SK-N-SH treated with all-trans-retinoic acid at 6 μM for 48 hours (cell line): ENCODE measurements around the gene CLTA.
"Not testable (repeated sequence)": the region's sequence is repeated elsewhere in the genome, so short reads cannot be mapped to it uniquely, and the experiment has no call there.

ENCODE experiments used
- ATAC-seq: fragments of 200-7000 bp; cut with Tn5 transposase; 3 replicates; pipeline ENCODE4 v1.9.1; 2020; ENCODE audit warnings: mild to moderate bottlenecking, moderate library complexity
- ARNTL ChIP-seq: fragments of 450-650 bp; formaldehyde crosslinking; IDR thresholded peaks from 2 replicates; pipeline ENCODE4 v1.5.0; 2020; ENCODE audit warnings: low read depth, mild to moderate bottlenecking, moderate library complexity, borderline replicate concordance
- BACH2 ChIP-seq: fragments of 250-450 bp; sonication (Bioruptor Pico); IDR thresholded peaks from 2 replicates; pipeline ENCODE4 v1.9.0; 2021; ENCODE audit warnings: mild to moderate bottlenecking, borderline replicate concordance
- CSRNP3 ChIP-seq: fragments of 250-450 bp; sonication (Bioruptor Pico); IDR thresholded peaks from 2 replicates; pipeline ENCODE4 v1.5.1; 2021; ENCODE audit warnings: mild to moderate bottlenecking, moderate library complexity
- ESRRG ChIP-seq: fragments of 250-450 bp; sonication (Bioruptor Pico); IDR thresholded peaks from 2 replicates; pipeline ENCODE4 v1.6.1; 2021; ENCODE audit warnings: mild to moderate bottlenecking
- GLIS3 ChIP-seq: fragments of 250-450 bp; sonication (Bioruptor Pico); IDR thresholded peaks from 2 replicates; pipeline ENCODE4 v1.5.0; 2020; ENCODE audit warnings: mild to moderate bottlenecking, moderate library complexity
- OSR1 ChIP-seq: fragments of 250-450 bp; sonication (Bioruptor Pico); IDR thresholded peaks from 2 replicates; pipeline ENCODE4 v1.8.0; 2022; ENCODE audit warnings: moderate library complexity, mild to moderate bottlenecking, inconsistent platforms
- PATZ1 ChIP-seq: fragments of 250-450 bp; sonication (Bioruptor Pico); IDR thresholded peaks from 2 replicates; pipeline ENCODE4 v1.8.0; 2020; ENCODE audit warnings: mild to moderate bottlenecking, moderate library complexity, borderline replicate concordance
- PPARA ChIP-seq: fragments of 250-450 bp; sonication (Bioruptor Pico); IDR thresholded peaks from 2 replicates; pipeline ENCODE4 v1.5.0; 2020; ENCODE audit warnings: mild to moderate bottlenecking, borderline replicate concordance
- RARB ChIP-seq: fragments of 250-450 bp; sonication (Bioruptor Pico); IDR thresholded peaks from 2 replicates; pipeline ENCODE4 v1.8.0; 2021; ENCODE audit warnings: mild to moderate bottlenecking, moderate library complexity
- SNAI2 ChIP-seq: fragments of 250-450 bp; sonication (Bioruptor Pico); IDR thresholded peaks from 2 replicates; pipeline ENCODE4 v1.5.0; 2020; ENCODE audit warnings: mild to moderate bottlenecking, moderate library complexity
- TCF4 ChIP-seq: fragments of 250-450 bp; sonication (Bioruptor Pico); IDR thresholded peaks from 2 replicates; pipeline ENCODE4 v1.8.0; 2021; ENCODE audit warnings: mild to moderate bottlenecking, moderate library complexity, borderline replicate concordance
- TOX ChIP-seq: fragments of 250-450 bp; sonication (Bioruptor Pico); IDR thresholded peaks from 2 replicates; pipeline ENCODE4 v1.8.0; 2021; ENCODE audit warnings: mild to moderate bottlenecking, moderate library complexity, borderline replicate concordance
- TSHZ2 ChIP-seq: fragments of 250-450 bp; sonication (Bioruptor Pico); IDR thresholded peaks from 2 replicates; pipeline ENCODE4 v1.5.0; 2020; ENCODE audit warnings: mild to moderate bottlenecking, moderate library complexity
- ZC3H10 ChIP-seq: fragments of 250-450 bp; sonication (Bioruptor Pico); IDR thresholded peaks from 2 replicates; pipeline ENCODE4 v1.5.1; 2021; ENCODE audit warnings: mild to moderate bottlenecking, moderate library complexity
- ZFP3 ChIP-seq: fragments of 250-450 bp; sonication (Bioruptor Pico); IDR thresholded peaks from 2 replicates; pipeline ENCODE4 v1.5.0; 2020; ENCODE audit warnings: mild to moderate bottlenecking, moderate library complexity
- ZFP30 ChIP-seq: fragments of 450-650 bp; formaldehyde crosslinking; IDR thresholded peaks from 2 replicates; pipeline ENCODE4 v1.5.0; 2022; ENCODE audit warnings: mild to moderate bottlenecking, moderate library complexity
- ZNF565 ChIP-seq: fragments of 450-650 bp; formaldehyde crosslinking; conservative IDR thresholded peaks from 2 replicates; pipeline ENCODE4 v1.5.0; 2020; ENCODE audit warnings: low read depth, mild to moderate bottlenecking, moderate library complexity
- ZNF70 ChIP-seq: fragments of 450-650 bp; formaldehyde crosslinking; IDR thresholded peaks from 2 replicates; pipeline ENCODE4 v1.5.0; 2020; ENCODE audit warnings: mild to moderate bottlenecking, moderate library complexity
- ZNF8 ChIP-seq: fragments of 450-650 bp; formaldehyde crosslinking; IDR thresholded peaks from 2 replicates; pipeline ENCODE4 v1.5.0; 2020; ENCODE audit warnings: mild to moderate bottlenecking, moderate library complexity

The CLTA gene

GRCh38 chr9:36237230-36237629, 46.5 kb downstream of the CLTA start:
- no peak for ATAC-seq
- no peak for TF ChIP-seq TSHZ2 (CRISPR knock-in tag)
- TF ChIP-seq, all 23 proteins: peak for 0

GRCh38 chr9:36239205-36239604, 48.5 kb downstream of the CLTA start:
- not testable (repeated sequence) for ATAC-seq

GRCh38 chr9:36239675-36240074, 49.0 kb downstream of the CLTA start:
- not testable (repeated sequence) for ATAC-seq

GRCh38 chr9:36245906-36246305, 55.2 kb downstream of the CLTA start:
- ATAC-seq = no peak
- TF ChIP-seq ARNTL = no peak
- TF ChIP-seq ZNF8 (CRISPR knock-in tag) = no peak
- TF ChIP-seq GLIS3 (CRISPR knock-in tag) = no peak
- no peak for TF ChIP-seq PPARA (CRISPR knock-in tag)
- no peak for TF ChIP-seq ZNF70 (CRISPR knock-in tag)
- no peak for TF ChIP-seq ZC3H10 (CRISPR knock-in tag)
- TF ChIP-seq OSR1 (CRISPR knock-in tag) = no peak
- no peak for TF ChIP-seq PATZ1 (CRISPR knock-in tag)
- TF ChIP-seq SNAI2 (CRISPR knock-in tag) = no peak
- TF ChIP-seq ZFP3 (CRISPR knock-in tag) = no peak
- no peak for TF ChIP-seq TSHZ2 (CRISPR knock-in tag)
- no peak for TF ChIP-seq TCF4

GRCh38 chr9:36247356-36247755, 56.6 kb downstream of the CLTA start:
- TF ChIP-seq ZFP3 (CRISPR knock-in tag) = no peak
- TF ChIP-seq, all 23 proteins: peak for 0

GRCh38 chr9:36248061-36248460, 57.3 kb downstream of the CLTA start:
- ATAC-seq = peak; percentile 91

More at GRCh38 chr9:36247356-36247755, 56.6 kb downstream of the CLTA start:
- ATAC-seq = no peak

- ATAC-seq = no peak
- TF ChIP-seq PPARA (CRISPR knock-in tag) (no peak), BACH2 (CRISPR knock-in tag) (no peak), CSRNP3 (CRISPR knock-in tag) (no peak), ZNF565 (no peak), TOX (CRISPR knock-in tag) (no peak), ZNF8 (CRISPR knock-in tag) (no peak), ARNTL (no peak), ESRRG (CRISPR knock-in tag) (no peak), ZC3H10 (CRISPR knock-in tag) (no peak), ZFP30 (CRISPR knock-in tag) (no peak), TSHZ2 (CRISPR knock-in tag) (no peak), RARB (CRISPR knock-in tag) (no peak), ZFP3 (CRISPR knock-in tag) (no peak)
Observed at GRCh38 chr9:36249189-36249588, 58.5 kb downstream of the CLTA start.
